Nephron (organoid): ENCODE results near the gene UFC1.

Source experiments
- H3K27ac Mint-ChIP-seq, 3 experiments: 2 replicates each; pipeline ENCODE4 v1.8.0; 2020; ENCODE audit warnings: mixed read lengths in 3 of 3, mild to moderate bottlenecking in 2 of 3, moderate library complexity in 1 of 3
- H3K27me3 Mint-ChIP-seq: 2 replicates; pipeline ENCODE4 v1.8.0; 2021; ENCODE audit warnings: low read depth, mild to moderate bottlenecking, moderate library complexity, mixed read lengths
- H3K36me3 Mint-ChIP-seq: 2 replicates; pipeline ENCODE4 v1.8.0; 2020; ENCODE audit warnings: low read depth, mixed read lengths
- H3K4me1 Mint-ChIP-seq: 2 replicates; pipeline ENCODE4 v1.8.0; 2020; ENCODE audit warnings: mixed read lengths
- H3K4me3 Mint-ChIP-seq, 3 experiments: 2 replicates each; pipeline ENCODE4 v1.8.0; 2020; ENCODE audit warnings: mild to moderate bottlenecking in 3 of 3, mixed read lengths in 3 of 3, moderate library complexity in 2 of 3
- H3K9me3 Mint-ChIP-seq: 2 replicates; pipeline ENCODE4 v1.8.0; 2020; ENCODE audit warnings: mixed read lengths
- TF ChIP-seq, protein P1 (sequence below), 3 experiments: fragments of 200-600 bp; sonication (generic); IDR thresholded peaks; one replicate each; pipeline ENCODE4 v1.5.0; 2021; ENCODE audit warnings: antibody characterized with exemption in 3 of 3; ENCODE audit not compliant: unreplicated experiment in 3 of 3

The UFC1 gene

DNA sequence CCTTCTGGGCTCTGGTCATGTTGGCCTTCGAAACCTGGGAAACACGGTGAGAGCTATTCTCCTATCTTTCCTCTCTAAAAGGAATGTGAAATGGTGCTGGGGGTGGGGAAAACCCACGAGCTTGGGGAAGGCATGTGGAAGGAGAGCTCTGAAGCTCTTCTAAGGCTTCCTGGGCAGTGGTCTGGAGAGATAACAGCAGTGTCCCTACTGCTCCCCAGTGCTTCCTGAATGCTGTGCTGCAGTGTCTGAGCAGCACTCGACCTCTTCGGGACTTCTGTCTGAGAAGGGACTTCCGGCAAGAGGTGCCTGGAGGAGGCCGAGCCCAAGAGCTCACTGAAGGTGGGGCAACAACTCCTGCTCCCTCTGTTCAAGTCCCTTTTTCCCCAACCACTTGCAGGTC lies 8.3 kb downstream of the UFC1 start:
- peak overlapping the region in 1 of 3 experiments; percentile 31 for H3K27ac Mint-ChIP-seq
- no peaks in the 10 kb centered on the region for H3K27me3 Mint-ChIP-seq
- H3K36me3 Mint-ChIP-seq: peaks cover 58% of the 10 kb centered on the region
- peak overlapping the region; percentile 29 to 92 (median 73) for H3K4me3 Mint-ChIP-seq
- no peaks in the 10 kb centered on the region for H3K9me3 Mint-ChIP-seq
- TF ChIP-seq, protein P1, sequence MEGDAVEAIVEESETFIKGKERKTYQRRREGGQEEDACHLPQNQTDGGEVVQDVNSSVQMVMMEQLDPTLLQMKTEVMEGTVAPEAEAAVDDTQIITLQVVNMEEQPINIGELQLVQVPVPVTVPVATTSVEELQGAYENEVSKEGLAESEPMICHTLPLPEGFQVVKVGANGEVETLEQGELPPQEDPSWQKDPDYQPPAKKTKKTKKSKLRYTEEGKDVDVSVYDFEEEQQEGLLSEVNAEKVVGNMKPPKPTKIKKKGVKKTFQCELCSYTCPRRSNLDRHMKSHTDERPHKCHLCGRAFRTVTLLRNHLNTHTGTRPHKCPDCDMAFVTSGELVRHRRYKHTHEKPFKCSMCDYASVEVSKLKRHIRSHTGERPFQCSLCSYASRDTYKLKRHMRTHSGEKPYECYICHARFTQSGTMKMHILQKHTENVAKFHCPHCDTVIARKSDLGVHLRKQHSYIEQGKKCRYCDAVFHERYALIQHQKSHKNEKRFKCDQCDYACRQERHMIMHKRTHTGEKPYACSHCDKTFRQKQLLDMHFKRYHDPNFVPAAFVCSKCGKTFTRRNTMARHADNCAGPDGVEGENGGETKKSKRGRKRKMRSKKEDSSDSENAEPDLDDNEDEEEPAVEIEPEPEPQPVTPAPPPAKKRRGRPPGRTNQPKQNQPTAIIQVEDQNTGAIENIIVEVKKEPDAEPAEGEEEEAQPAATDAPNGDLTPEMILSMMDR (IDR thresholded peaks at IDR 0.05; ENCODE audit: unreplicated experiment in 3 of 3): no peak
- peaks cover 61% of the 10 kb centered on the region for H3K4me1 Mint-ChIP-seq

DNA sequence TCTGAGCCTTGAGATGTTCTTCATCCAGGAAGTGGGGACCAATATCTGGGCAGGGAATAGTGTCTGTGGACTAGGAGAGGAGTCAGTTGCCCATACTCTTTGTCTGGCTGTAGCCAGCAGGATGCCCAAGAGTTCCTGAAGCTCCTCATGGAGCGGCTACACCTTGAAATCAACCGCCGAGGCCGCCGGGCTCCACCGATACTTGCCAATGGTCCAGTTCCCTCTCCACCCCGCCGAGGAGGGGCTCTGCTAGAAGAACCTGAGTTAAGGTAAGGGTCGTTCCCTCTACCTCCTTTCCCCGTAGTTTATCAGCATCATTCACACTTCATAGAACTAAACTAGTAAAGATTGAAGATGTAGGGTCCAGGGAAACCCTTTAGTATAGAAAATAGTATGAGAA lies 9.0 kb downstream of the UFC1 start:
- H3K36me3 Mint-ChIP-seq: peaks cover 50% of the 10 kb centered on the region
- peaks cover 60% of the 10 kb centered on the region for H3K4me1 Mint-ChIP-seq
- TF ChIP-seq, protein P1 (IDR thresholded peaks at IDR 0.05; ENCODE audit: unreplicated experiment in 3 of 3): no peak
- peak overlapping the region in 1 of 3 experiments; percentile 5 for H3K27ac Mint-ChIP-seq
- H3K4me3 Mint-ChIP-seq: peak overlapping the region; percentile 29 to 92 (median 57)
- no peaks in the 10 kb centered on the region for H3K9me3 Mint-ChIP-seq
- no peaks in the 10 kb centered on the region for H3K27me3 Mint-ChIP-seq

DNA sequence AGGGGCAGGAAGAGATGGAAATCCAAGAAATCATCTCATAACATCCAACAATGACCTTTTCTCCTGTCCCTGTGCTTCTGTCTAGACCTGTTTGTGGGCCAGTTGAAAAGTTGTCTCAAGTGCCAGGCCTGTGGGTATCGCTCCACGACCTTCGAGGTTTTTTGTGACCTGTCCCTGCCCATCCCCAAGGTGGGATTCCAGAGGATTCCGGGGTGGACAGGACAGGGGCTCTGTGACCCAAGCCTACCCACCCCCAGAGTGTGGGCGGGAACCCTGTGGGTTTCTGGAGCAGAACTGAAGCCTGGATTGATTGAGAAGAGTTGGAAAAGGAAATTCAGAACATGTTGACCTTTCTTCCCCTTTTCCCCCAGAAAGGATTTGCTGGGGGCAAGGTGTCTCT lies 10.0 kb downstream of the UFC1 start:
- Mint-ChIP-seq H3K4me1 (peaks cover 55% of the 10 kb centered on the region), H3K27ac (peak overlapping the region; percentile 0 to 68 (median 5)), H3K9me3 (no peaks in the 10 kb centered on the region), H3K4me3 (peak overlapping the region; percentile 29 to 92 (median 45)), H3K27me3 (no peaks in the 10 kb centered on the region), H3K36me3 (peaks cover 43% of the 10 kb centered on the region)
- TF ChIP-seq, protein P1 (IDR thresholded peaks at IDR 0.05; ENCODE audit: unreplicated experiment in 3 of 3): no peak

DNA sequence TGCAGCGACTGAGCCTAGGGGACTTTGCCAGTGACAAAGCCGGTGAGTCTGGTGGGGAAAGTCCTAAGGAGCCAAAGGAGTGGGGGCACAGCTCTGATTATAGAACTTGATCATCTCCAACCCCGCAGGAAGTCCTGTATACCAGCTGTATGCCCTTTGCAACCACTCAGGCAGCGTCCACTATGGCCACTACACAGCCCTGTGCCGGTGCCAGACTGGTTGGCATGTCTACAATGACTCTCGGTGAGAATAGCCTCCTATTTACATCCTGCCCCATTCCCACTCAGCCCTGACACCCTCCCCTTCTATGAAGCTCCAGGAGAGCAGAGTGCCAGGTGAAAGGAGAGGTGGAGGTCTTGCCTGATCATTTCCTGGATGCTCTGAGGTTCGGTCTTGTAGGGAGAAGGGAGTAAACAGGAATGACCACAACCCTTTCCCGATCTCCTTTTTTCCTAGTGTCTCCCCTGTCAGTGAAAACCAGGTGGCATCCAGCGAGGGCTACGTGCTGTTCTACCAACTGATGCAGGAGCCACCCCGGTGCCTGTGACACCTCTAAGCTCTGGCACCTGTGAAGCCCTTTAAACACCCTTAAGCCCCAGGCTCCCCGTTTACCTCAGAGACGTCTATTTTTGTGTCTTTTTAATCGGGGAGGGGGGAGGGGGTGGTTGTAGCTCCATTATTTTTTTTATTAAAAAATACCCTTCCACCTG lies 11.3 kb downstream of the UFC1 start:
- H3K27me3 Mint-ChIP-seq: no peaks in the 10 kb centered on the region

DNA sequence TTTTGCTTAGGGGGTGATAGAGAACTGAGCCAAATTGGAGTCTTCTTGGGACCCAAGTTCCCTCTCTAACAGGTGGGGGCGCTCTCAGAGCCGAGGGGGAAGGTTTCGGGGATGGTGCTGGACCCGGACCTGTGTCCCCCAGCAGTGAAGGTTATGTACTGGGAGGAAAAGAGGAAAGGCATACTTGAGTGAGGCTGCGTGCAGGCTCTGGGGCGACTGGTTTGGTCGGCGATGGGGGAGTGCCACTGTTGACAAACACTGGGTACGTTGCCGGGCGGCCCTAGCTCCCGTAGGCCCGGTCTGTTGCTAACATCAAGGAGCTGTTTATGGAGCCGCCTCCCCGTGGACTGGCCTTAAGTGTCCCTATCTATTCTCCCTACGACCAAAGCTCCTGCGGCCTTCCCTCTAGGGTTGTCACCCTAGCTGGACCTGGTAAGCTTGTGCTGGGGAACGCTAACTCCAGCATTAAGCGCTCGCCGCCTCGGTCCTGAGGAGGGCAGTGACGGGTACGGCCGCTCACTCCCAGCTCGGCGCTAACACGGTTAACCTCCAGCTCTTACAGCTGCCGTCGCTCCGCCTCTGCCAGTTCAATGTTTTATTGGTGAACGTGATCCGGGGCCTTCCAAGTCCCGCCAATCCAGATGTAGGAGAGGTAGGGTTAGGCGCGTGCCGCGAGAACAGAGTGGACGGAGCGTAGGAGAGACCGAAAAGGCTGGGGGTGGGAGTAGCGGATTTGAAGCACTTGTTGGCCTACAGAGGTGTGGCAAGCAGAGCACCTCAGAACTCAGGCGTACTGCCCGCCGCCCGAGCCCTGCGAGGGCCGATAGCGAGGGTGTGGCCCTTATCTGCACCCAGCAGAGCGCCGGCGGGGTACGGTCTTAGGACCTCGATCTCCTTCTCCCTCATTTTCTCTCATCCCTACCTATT lies 12.2 kb downstream of the UFC1 start, which contains the start of gene PPOX:
Gene PPOX (plus strand): TSS at position 685 of the 927 bp plus-strand sequence. CDS start 422 bp downstream, outside the sequence.
- Mint-ChIP-seq H3K4me3 (peak within 1 kb of the TSS; percentile 83 to 94 (median 88)), H3K27ac (peak within 1 kb of the TSS; percentile 88 to 93 (median 90)), H3K36me3 (peaks cover 41% of the 10 kb centered on the region), H3K27me3 (no peaks in the 10 kb centered on the region), H3K9me3 (no peaks in the 10 kb centered on the region), H3K4me1 (peaks cover 41% of the 10 kb centered on the region)
- TF ChIP-seq, protein P1 (IDR thresholded peaks at IDR 0.05; ENCODE audit: unreplicated experiment in 3 of 3): peak; percentile 27 to 48 (median 46)

More for the DNA sequence above, 11.3 kb downstream of the UFC1 start:
- TF ChIP-seq, protein P1 (IDR thresholded peaks at IDR 0.05; ENCODE audit: unreplicated experiment in 3 of 3): no peak
- Mint-ChIP-seq H3K36me3 (peaks cover 41% of the 10 kb centered on the region), H3K27ac (peak overlapping the region; percentile 40 to 93 (median 88)), H3K9me3 (no peaks in the 10 kb centered on the region), H3K4me1 (peaks cover 47% of the 10 kb centered on the region), H3K4me3 (peak overlapping the region; percentile 64 to 88 (median 83))
